GM18526 (cell line): Measurements from ENCODE around the gene BRD4.
A peak's percentile ranks its signal among the peaks of the same experiment; 100 is the strongest.

Source experiments
- POLR2A ChIP-seq: IDR thresholded peaks from 3 replicates; pipeline ENCODE4 v1.6.1; 2011; ENCODE audit not compliant: insufficient read length; ENCODE audit errors: extremely low read depth

Gene BRD4

DNA sequence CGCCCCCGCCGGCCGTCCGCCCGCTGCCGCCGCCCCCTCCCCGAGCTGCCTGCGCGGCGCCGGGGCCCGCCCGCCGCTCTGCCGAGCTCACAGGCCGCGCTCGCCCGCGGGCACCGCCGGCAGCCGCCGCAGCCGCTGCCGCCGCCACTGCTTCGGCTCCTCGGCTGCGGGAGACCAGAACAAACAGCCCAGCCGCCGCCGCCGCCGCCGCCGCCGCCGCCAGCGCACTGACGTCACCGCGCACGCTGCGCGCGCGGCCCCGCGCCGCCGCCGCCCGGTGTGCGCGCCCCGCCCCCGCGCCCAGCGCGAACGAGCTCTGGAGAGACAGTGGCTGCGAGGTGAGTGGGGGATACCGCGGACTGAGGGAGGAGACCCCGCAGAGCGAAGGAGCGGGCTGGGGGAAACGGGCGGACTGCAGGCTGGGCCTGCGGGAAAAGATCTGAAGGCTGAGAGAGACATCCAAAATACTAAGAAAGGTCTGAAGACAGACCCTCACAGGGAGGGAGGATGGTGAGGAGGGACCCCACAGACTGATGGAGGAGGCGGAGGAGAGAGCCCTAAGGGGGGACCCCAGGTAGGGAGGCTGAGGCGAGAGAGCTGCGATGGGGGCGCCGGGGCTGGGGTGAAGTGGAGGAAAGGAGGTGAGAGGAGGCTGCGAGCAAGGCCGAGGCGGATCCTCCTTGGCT, at the start of gene BRD4:
Gene BRD4 (minus strand): TSS at position 229 of the 686 bp plus-strand sequence. CDS start 59,440 bp downstream, outside the sequence.
- peak; percentile 42 for TF ChIP-seq POLR2A

DNA sequence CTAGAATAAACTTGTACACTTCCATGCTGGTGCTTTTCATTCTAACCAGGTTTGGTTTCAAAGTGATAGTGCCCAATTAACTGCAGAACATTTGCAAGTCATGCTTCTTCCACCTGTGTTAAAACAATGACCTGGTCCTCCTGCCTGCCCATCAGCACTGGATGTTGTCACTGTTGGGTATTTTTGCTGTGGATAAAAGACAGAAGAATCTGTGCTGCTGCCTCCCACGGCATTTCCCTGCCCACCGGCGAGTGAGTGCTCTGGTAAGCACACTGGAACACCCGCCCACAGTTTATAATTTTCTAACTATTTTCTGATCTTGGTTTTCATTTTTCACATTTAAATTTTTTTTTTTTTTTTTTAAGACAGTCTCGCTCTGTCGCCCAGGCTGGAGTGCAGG, 49.5 kb upstream of the BRD4 start:
- no peak for TF ChIP-seq POLR2A

DNA sequence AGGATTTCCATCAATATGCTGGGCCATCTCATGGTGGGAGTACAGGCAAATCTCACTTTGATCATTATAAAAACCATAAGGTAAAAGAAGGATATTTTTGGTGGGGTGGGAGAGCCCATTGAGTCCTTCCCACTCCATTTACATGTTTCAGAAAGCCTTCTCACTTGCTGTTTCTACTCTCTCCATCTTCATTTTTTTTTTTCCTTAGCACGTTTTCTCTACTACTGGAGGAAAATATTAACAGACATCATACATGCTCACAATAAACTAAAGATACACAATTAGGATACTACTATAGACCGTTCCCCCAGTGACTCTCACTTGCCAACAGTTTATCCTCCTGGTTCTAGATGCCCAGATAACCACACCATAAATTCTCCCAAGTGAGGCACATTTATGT, 49.1 kb upstream of the BRD4 start:
- TF ChIP-seq POLR2A: no peak

DNA sequence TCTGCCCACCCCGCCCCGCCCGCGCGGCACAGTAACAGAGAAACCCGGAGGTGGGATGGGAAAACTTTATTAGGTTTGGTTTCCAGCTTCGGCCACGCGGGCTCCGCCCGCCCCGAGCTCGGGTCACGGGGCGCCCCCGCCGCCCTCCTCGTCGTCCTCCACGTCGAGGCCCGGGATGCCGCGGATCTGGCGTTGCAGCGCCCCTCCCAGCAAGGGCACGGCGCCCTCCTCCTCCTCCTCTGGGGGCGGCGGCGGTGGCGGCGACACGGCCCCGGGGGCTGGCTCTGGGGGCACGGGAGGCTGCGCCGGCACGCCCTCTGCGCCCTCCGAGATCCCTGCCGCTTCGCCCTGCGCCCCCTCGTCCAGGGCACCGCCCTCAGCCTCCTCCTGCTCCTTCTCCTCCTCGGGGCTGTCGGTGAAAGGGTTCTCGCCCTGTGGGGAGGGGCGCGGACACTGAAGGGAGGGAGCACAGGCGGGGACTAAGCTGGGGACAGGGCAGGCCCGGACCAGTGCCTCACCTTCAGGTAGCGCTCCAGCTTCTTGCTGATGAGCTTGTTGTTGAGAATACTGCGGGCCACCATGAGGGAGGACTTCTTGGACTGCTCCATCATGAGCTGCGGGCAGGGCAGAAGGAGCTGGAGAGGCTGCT, 47.8 kb upstream of the BRD4 start:
- TF ChIP-seq POLR2A: no peak

DNA sequence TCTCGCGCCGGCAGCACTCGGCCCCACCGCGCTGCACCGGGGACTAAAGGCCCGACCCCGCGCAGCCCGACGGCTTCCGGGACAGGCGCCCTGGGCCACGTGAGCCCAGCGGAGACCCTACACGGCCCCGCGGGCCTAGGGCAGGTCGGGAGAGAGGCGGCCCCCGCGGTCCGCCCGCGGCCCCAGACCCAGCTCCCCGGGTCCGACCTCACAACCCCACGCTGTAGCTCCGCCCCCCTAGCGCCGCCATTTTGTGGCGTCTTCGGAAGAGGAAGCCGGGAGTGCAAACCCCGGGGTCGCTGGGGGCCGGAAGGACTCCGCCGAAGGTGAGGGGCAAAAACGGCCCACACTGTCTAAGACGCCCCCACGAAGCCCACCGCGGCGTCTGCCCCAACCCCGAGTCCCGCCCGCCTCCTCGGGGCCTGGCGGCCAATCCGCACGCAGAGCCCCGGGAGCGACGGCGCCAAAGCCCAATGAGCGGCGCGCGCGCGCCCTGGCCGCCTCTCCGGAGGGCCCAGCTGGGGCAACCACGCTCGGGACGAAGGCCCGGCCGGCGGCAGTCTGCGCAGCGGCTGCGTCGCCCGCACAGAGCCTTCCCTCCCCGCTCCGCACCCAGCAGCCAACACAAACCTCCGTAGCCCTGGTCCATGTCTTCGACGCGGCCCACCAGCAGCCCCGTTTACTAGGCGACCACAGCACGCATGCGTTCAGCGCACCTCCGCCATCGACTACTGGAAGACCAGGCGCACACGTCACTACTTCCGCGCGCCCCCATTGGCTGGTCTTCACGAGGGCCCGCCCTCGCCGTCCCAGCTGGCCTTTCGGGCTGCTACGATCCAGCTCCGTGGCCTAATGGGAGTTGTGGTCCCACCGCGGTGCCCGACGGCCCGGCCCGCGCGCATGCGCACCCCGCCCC, 47.0 kb upstream of the BRD4 start, which contains the start of gene AKAP8:
Gene AKAP8 (minus strand): TSS at position 705 of the 916 bp plus-strand sequence. CDS start 56 bp downstream, at position 649.
- TF ChIP-seq POLR2A: peak; percentile 75

DNA sequence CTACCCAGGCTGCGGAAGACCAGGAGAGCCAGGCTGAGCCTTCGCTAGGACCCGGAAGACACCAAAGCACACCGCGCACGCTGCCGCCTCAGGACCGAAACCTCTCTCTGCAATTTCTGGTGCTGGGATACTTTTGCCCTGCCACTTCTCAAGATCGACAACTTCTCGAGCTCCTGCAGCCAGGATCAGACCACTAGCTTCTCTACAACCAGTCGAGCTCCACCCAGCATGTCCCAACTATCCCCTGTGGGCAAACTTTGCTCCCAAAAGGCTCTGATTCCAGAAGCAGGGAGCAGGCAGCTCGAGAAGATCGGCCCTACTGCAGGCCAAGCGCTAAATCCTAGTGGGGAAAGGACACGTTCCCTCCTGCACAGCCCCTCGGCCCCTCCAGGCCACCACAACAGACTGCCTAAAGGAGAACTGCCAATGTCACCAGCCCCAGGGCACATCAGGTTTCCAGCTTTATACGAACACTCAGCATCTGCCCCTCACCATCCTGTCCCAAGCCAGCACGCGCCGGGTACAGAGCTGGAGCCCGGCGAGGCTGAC, 46.3 kb upstream of the BRD4 start:
- TF ChIP-seq POLR2A: peak; percentile 9

DNA sequence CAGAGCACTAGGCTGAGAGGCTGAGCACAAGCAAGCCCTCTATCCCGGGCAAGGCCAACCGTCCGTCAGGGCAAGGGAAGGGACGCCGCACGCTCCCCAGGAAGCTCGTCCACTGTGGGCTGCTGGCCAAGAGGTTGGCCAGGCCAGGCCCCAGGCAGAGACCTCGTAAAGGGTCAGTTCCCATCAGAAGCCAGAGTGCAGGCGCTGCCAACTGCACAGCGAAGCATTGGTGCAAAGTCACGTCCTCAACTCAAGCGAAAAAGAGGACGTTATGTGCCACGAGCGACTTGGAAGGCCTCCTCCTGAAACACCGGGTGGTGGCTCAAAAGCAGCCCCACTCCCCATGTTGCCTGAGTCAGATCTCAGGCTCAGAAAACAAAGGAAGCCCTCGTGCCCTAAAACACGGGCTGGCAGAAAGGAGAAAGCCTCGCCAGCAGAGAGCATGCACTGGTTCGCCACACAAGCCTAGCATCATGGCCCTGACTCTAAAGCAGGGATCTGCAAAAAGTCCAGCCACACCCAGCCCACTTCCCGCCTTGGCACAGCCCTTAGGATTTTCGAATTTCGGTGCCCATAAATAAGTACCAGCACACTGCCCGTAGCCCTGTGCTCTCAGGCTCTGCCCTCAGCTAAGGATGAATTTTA, 42.6 kb upstream of the BRD4 start:
- no peak for TF ChIP-seq POLR2A

DNA sequence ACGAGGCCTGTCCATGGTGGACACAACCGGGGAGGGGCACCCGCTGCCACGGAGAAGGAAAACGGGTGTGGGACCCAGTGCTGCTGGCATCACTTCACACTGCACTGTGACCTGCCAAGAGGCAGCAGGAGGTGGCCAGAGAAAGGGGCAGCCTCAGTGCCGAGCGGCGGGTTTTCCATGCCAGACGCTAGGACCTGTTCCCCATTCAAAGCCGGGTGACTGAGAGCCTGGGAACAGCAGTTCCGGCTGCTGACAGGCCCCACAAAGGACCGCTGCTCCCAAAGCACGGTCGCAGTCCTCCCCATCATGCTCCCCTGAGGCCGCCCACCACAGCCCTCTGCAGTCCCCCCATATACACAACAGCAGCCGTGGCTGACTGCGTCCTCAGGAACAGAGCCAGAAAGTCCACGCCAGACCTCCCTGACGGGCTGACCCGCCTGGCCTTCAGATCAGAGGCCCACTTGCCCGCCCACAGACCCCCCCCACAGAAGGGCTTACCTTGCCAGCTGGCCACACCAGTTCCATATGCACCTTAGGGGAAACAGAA, 41.8 kb upstream of the BRD4 start:
- TF ChIP-seq POLR2A: no peak

DNA sequence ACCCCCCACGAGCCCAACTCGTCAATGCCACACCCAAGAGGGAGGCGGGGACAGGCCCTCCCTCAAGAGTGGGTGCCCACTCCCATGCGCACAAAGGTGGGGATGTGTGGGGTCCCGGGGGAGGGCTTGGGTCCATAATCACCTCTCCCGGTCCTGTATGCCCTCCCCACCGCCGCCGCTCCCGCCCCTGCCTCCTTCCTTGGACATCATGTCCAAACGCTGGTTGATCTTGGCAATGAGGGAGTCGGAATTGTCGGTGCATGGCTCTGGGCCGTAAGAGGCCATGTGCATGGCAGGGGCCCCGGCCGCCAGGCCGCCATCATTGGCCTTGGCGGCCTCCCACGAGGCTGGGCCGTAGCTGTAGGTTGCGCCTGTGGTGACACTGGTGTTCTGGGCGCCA, 41.3 kb upstream of the BRD4 start:
- TF ChIP-seq POLR2A: no peak

DNA sequence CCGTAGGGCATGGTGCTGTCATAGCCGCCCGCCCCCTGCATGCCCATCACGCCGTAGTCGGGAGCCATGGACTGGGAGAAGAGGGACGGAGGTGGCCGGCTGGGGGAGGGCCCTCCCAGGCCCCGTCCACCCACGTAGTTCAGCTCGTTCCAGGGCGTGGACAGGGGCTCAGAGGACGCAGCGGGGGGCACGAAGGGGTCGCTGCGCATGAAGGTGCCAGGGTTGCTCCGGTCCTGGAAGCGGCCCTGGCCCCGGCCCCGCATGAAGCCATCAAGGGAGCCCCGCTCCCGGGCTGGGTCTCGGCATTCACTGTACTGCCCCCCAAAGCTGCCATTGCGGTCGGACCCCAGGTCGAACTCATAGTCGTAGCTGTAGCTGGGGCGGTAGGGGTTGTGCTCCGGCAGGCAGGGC, 40.6 kb upstream of the BRD4 start:
- TF ChIP-seq POLR2A: no peak

DNA sequence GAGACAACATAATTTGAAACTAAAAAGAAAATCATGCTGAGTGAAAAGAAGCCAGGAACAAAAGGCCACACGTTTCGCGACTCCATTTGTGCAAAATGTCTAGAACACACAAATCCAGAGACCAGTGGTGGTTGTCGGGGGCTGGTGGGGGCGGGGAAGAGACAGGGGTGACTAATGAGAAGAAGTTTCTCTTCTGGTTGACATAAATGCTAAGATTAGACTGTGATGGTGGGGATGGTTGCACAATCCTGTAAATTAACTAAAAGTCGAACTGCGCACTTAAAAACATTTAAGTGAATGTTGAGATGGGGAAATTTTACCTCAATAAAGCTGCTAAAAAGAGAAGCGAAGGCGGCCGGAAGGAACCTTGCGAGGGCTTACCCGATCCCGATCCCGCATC, 40.1 kb upstream of the BRD4 start:
- no peak for TF ChIP-seq POLR2A

DNA sequence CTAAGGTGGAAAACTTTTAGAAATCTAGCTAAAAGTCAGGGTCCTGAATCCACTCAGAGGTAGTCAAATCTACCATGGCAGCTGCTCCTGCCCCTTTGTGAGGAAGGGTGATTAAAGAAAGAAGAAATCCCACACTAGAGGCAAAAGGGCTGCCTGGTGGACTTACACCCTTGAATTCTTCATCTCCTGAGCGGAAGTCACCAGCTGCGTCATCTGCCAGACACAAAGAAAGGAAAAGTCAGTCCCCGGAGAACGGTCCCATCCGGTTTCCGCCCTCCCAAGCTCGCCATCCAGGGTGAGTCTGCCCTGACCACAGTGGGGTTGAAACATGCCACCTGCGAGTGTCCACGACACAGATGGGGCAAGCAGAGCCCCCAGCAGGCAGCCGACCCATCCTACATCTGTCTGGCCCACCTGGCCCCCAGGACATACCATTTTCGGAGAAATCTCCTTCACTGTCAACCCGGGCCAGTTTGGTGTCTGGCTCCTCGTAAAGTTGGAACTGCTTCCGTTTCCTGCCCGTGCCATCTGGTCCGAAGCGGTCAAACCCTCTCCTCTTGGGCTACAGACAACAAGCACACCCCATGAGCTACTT, 39.5 kb upstream of the BRD4 start:
- TF ChIP-seq POLR2A: no peak

DNA sequence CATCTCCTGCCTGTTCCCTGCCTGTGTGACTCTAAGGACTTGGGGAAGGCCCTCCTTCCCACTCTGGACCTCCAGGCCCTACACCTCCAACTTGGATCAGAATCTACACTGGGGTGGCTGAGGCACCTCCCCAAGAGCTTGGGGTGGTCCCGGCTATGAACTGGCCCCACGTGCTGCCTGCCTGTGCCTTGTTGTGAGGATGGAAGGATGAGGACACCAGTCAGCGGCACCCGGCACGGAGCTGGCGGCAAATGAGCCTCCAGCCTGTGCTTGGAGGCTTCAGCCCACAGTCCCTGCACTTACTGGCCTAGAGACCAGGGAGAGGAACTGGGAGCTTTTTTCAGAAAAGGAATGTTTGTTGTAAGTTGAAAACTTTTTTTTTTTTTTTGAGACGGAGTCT, 38.8 kb upstream of the BRD4 start:
- no peak for TF ChIP-seq POLR2A

DNA sequence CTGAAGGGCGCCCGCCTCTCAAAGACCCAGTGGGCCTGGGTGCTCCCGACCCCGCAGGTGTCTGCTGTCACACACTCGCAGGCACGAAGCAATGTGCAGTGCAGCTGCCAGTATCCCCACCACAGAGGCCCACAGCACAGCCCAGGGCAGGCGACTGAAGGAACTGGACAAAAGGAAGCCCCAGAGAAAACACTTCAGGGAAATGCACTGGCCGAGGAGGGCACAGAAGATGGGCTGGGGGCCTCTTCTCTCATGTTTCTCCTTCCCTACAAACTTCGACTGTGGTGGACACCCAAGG, 37.2 kb upstream of the BRD4 start:
- no peak for TF ChIP-seq POLR2A

DNA sequence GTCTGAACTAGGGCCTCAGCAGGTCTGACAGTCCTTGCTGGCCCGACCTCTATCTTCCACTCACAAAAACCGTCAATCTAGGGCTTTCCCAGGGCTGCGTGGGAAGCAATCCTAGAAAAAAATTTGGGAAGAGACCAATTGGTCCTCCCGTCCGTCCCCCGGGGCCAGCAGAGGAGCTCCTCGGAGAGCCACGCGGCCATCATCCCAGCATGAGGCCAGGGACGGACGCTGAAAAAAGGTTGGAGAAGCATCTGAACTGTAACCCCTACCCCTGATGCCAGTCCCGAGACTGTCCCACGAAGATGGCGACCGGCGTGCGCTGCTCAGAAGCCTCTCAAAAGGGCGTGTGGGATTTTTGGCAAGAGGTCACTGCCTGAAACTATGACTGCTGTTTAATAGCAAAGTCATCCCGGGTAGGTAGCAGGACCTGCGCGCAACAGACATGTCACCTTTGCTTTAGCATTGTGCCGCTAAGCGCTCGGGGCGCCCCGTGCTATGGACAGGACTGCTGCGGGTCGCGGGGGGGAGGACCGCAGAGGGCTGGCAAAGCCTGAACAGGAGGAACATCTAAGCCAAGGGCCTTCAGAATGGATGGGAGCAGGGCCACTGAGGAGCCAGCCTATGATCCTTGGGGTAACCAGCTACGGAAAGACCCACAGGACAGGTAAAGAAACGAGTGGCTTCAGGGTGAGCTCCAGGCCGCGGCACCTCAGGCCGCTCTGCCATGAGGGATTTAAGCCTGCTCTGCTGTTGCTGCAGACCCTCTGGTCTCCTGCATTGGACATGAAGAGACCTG, 36.7 kb upstream of the BRD4 start:
- no peak for TF ChIP-seq POLR2A
